ENCODE results near the gene SYNGR4. TPM values are rescaled to one million over a fixed set of nuclear protein-coding genes. Genes with fewer than 3 reads are reported as not detected.

SYNGR4 gene
- total RNA-seq, 1 experiment from 2014 or later: 0.49 TPM

- H3K79me2 ChIP-seq (ENCODE audit: insufficient read depth, low read length): 0 out of 2 replicates have a peak, but pooled peaks cover under 1% of the 10 kb centered on the region
- ChIA-PET POLR2A (interaction anchor here (0.6 to 2.7 kb wide), 10 partner anchors 8 to 286 kb away, joined by 3 to 53 read pairs (median 4); partner anchors contain the start of genes EMP3, RPL18, SPHK2 and SYNGR4), CTCF (interaction anchor here (0.7 to 4.4 kb wide), 17 partner anchors 8 to 256 kb away, joined by 3 to 158 read pairs (median 6); partner anchors contain the start of genes EMP3, KDELR1, SYNGR4 and TMEM143), RAD21 (ENCODE audit: low non-redundant PET in 1 of 2, low total read pairs in 2 of 2, uncharacterized antibody in 2 of 2, unreplicated experiment in 2 of 2) (interaction anchor here (0.6 to 3.5 kb wide), 9 partner anchors 8 to 66 kb away, joined by 3 to 54 read pairs (median 5); partner anchors contain the start of gene EMP3 (in 1 of the 2))
- H2AFZ ChIP-seq (ENCODE audit: low read depth, low read length, poor library complexity, severe bottlenecking): peak overlapping the region; percentile 43
- BruUV-seq (replicated peaks): no TSS peak
- intact Hi-C loops (cut with micrococcal nuclease): loop anchor here (1.0 to 2.0 kb wide), 4 partner anchors 8 to 66 kb away; partner anchors contain the start of gene EMP3
- no peaks in the 10 kb centered on the region for H4K20me1 ChIP-seq (ENCODE audit: insufficient read depth)
- H3K9me3 ChIP-seq (ENCODE audit: control insufficient read depth in 1 of 2, insufficient read depth in 1 of 2, low read depth in 1 of 2, low read length in 2 of 2): no peaks in the 10 kb centered on the region
- peaks cover 0 to 4% of the 10 kb centered on the region in 2 experiments; a peak in 1 of 4 replicates for H3K36me3 ChIP-seq (ENCODE audit: control insufficient read depth in 1 of 2, insufficient read depth in 2 of 2, low read length in 2 of 2)
- ATAC-seq (peak; percentile 79), DNase-seq (ENCODE audit: low read depth, low spot score) (peak; percentile 100)
- no peaks in the 10 kb centered on the region for H3K9me2 ChIP-seq (ENCODE audit: insufficient read depth)
- peak overlapping the region; percentile 56 to 63 for H3K4me3 ChIP-seq (replicated peaks in 1 of 2; ENCODE audit: low read depth in 1 of 2, low read length in 2 of 2)
- peak overlapping the region; percentile 70 for H3K9ac ChIP-seq (ENCODE audit: low read length)
- no peaks in the 10 kb centered on the region for H3K27me3 ChIP-seq (ENCODE audit: insufficient read depth, low read length)
- peak; percentile 96 for TF ChIP-seq SP1 (IDR thresholded peaks at IDR 0.05; ENCODE audit: low read depth)
- peak; percentile 62; the same call in 1 of the 2 replicates for TF ChIP-seq MAX (IDR thresholded peaks at IDR 0.05)
- TF ChIP-seq ZFX (IDR thresholded peaks at IDR 0.05): no peak
- no peak for TF ChIP-seq CBX3 (IDR thresholded peaks at IDR 0.05; ENCODE audit: low read depth)
- no peak; the same call in 1 of the 2 replicates for TF ChIP-seq SIN3A (IDR thresholded peaks at IDR 0.05; ENCODE audit: low read depth)
- no peak for TF ChIP-seq ZNF274 (IDR thresholded peaks at IDR 0.05; ENCODE audit: low read depth, low read length)
- no peak for TF ChIP-seq POLR2A (IDR thresholded peaks at IDR 0.05; ENCODE audit: borderline replicate concordance, extremely low read depth, insufficient read depth, insufficient read length)
- TF ChIP-seq EZH2phosphoT487 (IDR thresholded peaks at IDR 0.05; ENCODE audit: borderline replicate concordance): no peak
- TF ChIP-seq, protein P1, sequence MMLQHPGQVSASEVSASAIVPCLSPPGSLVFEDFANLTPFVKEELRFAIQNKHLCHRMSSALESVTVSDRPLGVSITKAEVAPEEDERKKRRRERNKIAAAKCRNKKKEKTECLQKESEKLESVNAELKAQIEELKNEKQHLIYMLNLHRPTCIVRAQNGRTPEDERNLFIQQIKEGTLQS (IDR thresholded peaks at IDR 0.05): no peak
- TF ChIP-seq, protein P2, sequence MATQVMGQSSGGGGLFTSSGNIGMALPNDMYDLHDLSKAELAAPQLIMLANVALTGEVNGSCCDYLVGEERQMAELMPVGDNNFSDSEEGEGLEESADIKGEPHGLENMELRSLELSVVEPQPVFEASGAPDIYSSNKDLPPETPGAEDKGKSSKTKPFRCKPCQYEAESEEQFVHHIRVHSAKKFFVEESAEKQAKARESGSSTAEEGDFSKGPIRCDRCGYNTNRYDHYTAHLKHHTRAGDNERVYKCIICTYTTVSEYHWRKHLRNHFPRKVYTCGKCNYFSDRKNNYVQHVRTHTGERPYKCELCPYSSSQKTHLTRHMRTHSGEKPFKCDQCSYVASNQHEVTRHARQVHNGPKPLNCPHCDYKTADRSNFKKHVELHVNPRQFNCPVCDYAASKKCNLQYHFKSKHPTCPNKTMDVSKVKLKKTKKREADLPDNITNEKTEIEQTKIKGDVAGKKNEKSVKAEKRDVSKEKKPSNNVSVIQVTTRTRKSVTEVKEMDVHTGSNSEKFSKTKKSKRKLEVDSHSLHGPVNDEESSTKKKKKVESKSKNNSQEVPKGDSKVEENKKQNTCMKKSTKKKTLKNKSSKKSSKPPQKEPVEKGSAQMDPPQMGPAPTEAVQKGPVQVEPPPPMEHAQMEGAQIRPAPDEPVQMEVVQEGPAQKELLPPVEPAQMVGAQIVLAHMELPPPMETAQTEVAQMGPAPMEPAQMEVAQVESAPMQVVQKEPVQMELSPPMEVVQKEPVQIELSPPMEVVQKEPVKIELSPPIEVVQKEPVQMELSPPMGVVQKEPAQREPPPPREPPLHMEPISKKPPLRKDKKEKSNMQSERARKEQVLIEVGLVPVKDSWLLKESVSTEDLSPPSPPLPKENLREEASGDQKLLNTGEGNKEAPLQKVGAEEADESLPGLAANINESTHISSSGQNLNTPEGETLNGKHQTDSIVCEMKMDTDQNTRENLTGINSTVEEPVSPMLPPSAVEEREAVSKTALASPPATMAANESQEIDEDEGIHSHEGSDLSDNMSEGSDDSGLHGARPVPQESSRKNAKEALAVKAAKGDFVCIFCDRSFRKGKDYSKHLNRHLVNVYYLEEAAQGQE (IDR thresholded peaks at IDR 0.05; ENCODE audit: low read depth): no peak
- TF ChIP-seq CEBPB (IDR thresholded peaks at IDR 0.05; ENCODE audit: low read depth): no peak
- TF ChIP-seq CTCF (IDR thresholded peaks at IDR 0.05 in 2 of 3, conservative IDR thresholded peaks at IDR 0.05 in 1 of 3; ENCODE audit: borderline replicate concordance in 1 of 3, insufficient read depth in 1 of 3, low read depth in 2 of 3, low read length in 2 of 3): no peak
- no peak for TF ChIP-seq RAD21 (IDR thresholded peaks at IDR 0.05; ENCODE audit: low read depth)
- no peak for TF ChIP-seq TCF7L2 (IDR thresholded peaks at IDR 0.05; ENCODE audit: borderline replicate concordance, extremely low read depth, insufficient read depth, insufficient read length)
- no peak for TF ChIP-seq SRF (IDR thresholded peaks at IDR 0.05; ENCODE audit: low read depth)
- TF ChIP-seq POLR2AphosphoS5 (IDR thresholded peaks at IDR 0.05; ENCODE audit: low read depth, low read length): peak; percentile 54; the same call in 1 of the 2 replicates
- no peak for TF ChIP-seq FOSL1 (IDR thresholded peaks at IDR 0.05; ENCODE audit: low read depth)
- peaks cover 12 to 38% of the 10 kb centered on the region in 2 experiments for H3K4me1 ChIP-seq (ENCODE audit: control insufficient read depth in 1 of 2, insufficient read depth in 2 of 2, low read length in 2 of 2)
- H3K27ac ChIP-seq (ENCODE audit: low read depth, low read length): peak overlapping the region; percentile 75
- peak overlapping the region; percentile 97 for H3K4me2 ChIP-seq (ENCODE audit: low read length)
Measured at GRCh38 chr19:48332662-48333466, 31.3 kb upstream of the SYNGR4 start.
